ENCODE results near the gene MESD.
A peak's percentile ranks its signal among the peaks of the same experiment; 100 is the strongest.

Gene MESD

DNA sequence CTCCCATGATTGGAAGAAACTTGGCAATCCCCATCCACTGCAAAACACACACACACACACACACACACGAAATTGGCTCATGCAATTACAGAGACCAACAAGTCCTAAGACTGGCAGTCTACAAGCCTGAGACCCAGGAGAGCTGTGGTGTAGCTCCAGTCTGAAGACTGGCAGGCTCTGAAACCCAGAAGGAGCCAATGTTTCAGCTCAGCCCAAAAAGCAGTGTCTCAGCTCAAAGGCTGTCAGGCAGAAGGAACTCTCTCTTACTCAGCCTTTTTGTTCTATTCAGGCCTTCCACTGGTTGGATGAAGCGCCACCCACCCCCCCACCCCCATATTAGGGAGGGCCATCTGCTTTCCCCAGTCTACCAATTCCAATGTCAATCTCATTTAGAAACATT lies 32.1 kb downstream of the MESD start:
- no peak for DNase-seq

DNA sequence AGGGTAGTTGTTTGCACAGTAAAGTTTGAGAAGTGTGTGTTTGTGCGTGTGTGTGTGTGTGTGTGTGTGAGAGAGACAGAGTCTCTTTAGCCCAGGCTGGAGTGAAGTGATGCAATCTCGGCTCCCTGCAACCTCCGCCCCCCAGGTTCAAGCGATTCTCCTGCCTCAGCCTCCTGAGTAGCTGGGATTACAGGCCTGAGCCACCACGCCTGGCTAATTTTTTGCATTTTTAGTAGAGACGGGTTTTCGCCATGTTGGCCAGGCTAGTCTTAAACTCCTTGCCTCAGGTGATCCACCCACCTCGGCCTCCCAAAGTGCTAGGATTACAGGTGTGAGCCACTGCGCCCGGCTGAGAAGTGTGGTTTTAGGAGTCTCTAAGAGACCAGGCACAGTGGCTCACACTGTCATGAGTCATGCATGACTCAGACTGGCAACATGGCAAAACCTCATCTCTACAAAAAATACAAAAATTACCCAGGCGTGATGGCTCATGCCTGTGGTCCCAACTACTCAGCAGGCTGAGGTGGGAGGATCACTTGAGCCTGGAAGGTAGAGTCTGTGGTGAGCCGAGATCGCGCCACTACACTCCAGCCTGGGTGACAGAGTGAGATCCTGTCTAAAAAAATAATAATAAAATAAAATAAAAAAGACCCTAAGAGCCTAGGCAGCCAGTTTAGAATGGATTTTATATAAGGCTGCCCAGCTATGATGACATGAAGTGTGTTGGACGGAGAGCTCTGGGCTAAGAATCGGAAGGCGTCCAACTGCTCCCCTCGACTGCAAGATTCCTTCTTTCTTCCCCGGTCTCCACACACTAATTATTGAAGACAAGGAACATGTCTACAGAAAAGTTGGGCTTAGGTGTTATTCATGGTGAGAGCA lies 33.8 kb downstream of the MESD start:
- peak in 1 of 4 experiments; percentile 18 for DNase-seq

DNA sequence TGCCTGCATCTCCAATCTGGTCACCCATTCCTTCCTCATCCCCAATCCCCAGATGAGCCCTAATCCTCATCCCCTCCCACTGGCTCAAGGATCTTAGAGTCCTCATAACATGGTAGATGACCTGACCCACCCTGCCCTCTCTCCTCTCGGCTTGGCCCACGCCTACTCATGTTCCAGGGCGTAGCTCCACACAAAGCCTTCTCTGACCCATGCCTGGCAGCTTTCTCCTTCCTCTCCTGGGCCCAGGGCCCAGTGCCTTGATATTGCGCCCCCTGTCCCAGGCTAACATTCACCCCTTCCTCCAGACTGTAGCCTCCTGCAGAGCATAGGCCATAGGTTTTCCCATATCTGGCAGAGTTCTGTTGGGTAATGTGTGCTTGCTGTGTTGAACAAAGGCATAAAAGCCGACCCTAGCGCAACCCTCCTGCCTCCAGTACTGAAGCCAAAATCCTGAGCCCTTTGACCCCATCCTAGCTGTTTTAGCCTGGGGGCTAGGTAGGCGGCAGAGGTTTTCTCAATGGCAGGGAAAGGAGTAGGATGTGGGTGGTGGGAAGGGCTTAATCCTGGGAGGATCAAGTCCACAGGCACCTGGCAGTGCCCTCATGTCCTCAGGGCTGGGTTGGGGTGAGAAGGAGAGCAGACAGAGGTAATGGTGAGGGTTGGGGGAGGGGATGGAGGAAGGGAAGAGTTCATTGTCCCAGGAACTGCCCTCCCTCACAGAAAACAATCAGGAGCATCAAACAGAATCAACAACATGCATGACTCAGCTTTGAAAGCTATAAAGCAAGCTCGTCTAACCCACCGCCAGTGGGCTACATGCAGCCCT lies 35.5 kb downstream of the MESD start:
- DNase-seq: no peak

DNA sequence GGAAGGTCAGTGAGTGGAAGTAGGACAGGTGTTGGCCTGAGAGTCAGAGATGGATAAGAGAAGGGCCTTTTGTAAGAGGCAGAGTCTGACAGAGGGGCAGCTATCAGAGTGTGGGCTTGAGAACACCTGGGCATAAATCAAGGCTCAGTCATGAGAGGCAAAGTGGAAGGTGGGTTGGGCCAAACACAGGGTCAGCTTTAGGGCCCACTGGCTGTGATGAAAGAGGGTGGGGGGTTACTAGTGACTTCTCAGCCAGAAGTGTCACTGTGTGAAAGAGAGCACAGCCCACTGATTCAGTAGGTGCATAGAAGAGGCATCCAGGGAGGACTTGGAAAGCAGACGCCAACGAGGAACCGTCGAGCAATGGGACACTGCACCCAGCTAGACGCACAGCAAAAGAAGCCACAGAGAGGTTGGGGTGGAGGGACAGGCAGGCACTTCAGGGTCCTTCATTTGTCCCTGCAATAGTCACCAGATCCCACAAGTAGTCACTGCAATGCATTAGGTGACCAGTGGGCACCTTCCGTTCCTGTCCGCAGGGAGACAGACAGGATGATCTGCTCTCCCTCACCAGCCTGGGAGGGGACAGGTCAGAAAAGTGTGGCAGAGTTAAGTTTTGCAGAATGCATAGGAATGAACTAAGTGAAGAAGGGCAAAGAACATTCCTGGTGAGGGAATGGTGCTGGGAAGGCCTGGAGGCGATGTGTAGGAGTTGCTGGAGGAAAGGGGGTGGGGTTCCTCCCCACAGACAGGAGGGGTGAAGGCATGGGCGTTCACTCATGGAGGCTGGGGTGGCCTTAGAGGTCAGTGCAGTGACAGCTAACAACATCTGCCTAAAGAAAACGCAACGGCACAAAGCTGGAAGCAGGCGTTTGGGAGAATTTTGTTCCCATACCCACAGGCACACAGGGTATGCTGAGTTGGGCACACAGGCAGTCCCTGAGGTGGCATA lies 36.3 kb downstream of the MESD start:
- no peak for DNase-seq

DNA sequence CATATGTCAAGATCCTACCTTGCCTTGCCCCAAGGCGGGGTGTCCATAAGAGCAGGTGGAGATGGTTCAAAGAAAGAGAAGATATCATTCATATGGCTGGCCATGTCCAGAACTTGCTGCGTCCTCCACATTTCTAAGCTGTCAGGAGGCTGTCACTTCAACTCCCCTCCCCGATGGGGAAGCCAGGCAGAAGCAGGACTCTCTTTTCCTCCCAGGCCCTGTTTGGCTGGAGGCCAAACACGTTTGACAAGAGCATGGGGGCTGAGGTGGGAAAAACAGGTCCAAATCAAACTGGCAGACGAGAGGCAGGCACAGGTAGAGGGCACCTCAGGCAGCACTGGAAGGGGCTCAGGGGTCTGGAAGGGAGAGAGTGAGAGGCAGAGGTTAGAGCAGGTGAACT lies 37.7 kb downstream of the MESD start:
- DNase-seq: no peak

DNA sequence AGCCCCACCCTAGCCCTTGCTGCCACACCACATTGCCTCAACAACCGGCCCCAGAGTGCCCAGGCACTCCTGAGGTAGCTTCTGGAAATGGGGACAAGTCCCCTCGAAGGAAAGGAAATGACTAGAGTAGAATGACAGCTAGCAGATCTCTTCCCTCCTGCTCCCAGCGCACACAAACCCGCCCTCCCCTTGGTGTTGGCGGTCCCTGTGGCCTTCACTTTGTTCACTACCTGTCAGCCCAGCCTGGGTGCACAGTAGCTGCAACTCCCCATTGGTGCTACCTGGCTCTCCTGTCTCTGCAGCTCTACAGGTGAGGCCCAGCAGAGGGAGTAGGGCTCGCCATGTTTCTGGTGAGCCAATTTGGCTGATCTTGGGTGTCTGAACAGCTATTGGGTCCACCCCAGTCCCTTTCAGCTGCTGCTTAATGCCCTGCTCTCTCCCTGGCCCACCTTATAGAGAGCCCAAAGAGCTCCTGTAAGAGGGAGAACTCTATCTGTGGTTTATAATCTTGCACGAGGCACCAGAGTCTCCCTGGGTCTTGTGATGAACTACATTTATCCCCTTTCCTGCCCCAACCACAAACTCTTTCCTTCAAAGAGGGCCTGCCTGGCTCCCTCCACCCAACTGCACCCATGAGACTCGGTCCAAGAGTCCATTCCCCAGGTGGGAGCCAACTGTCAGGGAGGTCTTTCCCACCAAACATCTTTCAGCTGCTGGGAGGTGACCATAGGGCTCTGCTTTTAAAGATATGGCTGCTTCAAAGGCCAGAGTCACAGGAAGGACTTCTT lies 39.1 kb downstream of the MESD start:
- no peak for DNase-seq

DNA sequence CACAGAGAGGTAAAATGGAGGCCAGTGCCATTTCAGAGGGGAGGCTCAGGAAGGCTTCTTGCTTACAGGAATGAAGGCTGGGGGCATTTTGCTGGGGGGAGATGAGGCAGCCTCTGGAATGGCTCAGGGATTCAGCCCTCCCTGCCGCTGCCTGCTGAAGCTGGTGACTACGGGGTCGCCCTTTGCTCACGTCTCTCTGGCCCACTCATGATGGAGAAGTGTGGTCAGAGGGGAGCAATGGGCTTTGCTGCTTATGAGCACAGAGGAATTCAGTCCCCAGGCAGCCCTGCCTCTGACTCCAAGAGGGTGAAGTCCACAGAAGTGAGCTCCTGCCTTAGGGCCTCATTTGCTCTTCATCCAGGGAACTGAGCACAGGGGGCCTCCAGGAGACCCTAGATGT lies 39.9 kb downstream of the MESD start:
- no peak for DNase-seq

DNA sequence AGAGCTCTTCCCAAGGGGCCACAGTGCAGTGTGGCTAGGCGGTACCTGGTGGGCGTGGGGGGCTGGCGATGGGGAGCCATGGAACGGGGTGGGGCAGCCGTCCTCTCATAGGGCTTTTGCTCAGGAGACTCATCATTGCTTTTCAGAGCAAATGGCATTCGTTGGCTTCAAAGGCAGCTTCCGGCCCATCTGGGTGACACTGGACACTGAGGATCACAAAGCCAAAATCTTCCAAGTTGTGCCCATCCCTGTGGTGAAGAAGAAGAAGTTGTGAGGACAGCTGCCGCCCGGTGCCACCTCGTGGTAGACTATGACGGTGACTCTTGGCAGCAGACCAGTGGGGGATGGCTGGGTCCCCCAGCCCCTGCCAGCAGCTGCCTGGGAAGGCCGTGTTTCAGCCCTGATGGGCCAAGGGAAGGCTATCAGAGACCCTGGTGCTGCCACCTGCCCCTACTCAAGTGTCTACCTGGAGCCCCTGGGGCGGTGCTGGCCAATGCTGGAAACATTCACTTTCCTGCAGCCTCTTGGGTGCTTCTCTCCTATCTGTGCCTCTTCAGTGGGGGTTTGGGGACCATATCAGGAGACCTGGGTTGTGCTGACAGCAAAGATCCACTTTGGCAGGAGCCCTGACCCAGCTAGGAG lies 40.8 kb downstream of the MESD start:
- no peak for DNase-seq

DNA sequence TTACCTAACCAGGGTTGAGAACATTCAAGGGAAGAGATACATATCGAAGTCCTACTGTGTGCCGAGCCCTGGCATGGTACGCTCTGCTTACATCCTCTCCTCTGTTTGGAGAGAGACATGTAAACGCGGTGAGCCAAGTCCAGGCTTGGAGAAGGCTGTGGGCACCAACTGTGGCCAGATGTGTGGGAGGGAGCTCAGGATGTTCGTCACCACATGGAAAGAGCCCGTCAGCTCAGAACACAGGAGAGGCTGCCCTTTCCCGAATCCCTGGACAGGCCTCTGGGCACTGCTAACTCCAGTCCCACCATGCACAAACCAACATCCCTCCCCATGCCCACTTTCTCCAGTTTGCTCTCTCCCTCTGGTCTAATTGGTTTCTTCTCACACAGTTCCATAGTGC lies 43.0 kb downstream of the MESD start:
- no peak for DNase-seq

DNA sequence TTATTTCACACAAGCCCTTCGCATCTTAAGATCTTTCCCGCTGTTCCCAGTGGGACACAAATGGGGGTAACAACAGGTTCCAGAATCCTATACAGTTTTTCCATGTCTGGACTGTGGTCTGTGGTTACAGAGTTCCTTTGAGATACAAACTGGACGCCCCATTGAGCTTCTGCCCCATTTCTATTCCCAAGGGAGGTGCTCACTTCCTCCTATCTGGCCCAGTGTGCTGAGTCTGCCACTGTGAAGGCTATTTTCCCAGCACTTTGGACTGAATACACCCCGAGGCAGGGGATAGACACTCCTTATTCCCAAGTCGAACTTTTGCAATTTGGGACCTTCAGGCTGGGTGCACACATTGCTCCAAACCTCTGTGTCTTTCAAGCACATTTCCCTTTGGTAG lies 44.0 kb downstream of the MESD start:
- DNase-seq: no peak

DNA sequence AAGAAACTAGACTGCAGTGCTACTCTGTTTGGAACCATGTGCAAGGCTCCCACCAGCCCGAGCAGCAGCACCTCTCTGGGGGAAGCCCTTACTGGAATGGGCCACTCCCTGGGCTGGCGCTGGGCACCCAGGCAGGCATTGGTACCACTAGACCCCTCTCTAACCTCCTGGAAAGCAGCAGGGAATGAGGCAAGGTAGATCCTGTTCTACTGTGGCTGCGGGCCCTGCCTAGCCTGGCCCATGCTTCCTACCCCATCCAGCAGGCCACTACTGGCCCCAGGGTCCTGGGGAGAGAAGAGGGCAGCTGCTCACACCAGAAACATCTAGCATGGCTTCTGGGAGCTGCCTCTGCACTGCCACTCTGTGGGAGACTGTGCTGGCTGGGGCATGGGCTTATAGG lies 44.8 kb downstream of the MESD start:
- DNase-seq: no peak

DNA sequence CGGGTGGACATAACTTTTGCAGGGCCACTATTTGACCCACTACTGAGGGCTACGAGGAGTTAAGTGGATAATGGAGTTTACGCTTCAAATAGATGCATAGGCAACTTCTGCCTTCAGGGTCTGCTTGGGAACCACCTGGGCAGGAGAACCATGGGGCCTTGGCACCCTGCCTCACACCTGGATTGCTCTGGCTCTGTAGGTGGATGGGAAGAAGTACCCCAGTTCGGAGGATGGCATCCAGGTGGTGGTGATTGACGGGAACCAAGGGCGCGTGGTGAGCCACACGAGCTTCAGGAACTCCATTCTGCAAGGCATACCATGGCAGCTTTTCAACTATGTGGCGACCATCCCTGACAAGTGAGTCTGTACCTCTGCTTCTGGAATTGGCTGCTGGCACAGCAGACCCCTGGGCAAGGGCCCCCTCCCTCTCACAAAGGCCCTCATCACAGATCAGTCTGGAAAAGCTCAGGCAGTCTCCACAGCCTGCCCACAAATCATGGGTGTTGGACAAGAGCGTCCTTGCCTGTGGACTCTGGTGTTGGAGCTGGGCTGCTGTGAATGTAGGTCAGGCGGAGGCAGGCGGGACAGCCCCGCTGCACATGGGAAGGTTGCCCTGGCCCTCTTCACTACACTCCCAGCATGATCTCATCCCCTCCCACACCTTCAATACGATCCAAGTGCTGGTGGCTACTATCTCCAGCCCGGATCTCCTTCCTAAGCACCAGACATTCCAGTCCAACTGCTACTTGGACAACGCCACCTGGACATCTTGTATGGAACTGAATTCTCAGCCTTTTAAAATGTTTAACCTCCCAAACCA lies 46.7 kb downstream of the MESD start:
- DNase-seq: no peak

DNA sequence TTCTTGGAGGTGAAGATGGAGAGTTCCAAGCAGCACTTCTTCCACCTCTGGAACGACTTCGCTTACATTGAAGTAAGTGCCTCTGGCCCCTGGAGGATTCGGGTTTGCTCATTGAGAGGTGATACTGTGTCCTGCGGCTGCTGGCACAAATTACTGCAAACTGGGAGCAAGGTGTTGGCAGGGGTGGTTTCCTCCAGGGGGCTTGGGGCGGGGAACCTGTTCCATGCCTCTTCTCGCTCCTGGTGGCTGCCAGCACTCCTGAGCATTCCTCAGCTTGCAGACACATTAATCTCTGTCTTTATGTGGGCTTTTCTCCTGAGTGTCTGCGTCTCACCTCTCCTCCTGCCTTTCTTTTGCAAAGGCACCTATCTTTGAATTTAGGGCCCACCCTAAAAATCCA lies 47.4 kb downstream of the MESD start:
- DNase-seq: no peak

DNA sequence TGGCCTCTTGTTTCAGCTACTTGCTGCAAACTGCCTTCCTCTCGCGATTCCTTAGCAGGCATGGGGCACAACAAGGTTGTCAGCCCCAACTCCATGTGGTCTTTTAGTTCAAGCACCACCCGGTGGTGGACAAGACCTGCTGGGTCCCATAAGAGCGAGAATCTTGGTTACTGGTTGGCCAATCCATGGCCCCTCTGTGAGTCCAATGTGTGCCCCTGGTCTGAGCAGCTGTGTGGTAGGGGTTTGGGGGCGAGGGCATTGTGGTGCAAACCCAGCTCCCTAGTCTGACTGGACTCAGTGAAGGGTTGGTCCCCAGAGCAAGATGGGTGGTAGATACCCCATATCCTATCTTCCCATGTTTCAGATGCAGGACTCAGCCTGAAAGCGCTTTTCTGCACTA lies 48.8 kb downstream of the MESD start:
- no peak for DNase-seq

DNA sequence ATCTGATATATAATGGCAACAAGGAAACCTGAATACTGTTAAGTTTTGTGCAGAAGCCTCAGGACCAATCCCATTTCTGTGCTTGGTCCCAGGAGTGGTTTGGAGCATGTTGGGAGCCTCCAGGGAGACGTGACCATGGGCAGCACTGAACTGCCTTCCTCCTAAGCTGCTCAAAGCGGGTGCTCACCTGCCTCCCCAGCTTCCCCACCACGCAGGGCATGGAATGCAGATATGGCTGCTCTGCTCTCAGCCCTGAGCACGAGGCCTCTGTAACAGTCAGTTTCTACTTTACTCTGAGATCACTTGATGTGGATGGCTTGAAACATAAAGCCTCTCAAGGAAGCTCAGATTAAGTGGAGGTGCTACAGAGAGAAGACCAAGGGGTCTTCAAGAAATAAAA lies 49.3 kb downstream of the MESD start:
- no peak for DNase-seq

DNA sequence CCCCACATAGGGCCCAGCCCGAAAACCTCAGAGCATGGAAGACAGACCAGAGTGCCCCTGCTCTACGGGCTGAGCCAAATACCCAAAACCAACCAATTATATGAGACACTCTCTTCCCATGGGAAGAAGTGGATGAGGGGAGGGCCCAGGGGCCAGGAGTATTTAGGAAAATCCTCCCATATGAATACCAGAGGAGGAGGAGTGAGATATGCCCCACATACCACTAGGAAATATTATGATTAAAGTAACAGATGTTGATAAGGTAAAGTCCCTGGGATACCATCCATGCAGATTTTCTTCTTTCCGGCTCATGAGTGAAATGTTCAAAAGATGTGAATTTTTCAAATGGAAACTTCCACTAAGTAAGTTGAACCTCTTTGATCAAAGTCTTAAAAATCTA lies 50.4 kb downstream of the MESD start:
- no peak for DNase-seq

DNA sequence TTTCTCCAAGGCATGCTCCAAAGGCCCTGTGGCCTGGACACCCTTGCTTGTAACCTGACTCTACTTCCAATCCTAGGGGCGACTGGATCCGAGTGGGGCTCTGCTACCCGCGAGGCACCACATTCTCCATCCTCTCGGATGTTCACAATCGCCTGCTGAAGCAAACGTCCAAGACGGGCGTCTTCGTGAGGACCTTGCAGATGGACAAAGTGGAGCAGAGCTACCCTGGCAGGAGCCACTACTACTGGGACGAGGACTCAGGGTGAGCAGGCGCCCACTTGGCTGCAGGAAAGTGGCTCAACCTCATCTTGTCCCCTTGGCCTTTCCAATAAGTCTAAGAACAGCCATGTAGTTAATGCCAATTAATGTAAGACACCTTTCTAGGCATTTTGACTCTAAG lies 51.9 kb downstream of the MESD start:
- DNase-seq: no peak

DNA sequence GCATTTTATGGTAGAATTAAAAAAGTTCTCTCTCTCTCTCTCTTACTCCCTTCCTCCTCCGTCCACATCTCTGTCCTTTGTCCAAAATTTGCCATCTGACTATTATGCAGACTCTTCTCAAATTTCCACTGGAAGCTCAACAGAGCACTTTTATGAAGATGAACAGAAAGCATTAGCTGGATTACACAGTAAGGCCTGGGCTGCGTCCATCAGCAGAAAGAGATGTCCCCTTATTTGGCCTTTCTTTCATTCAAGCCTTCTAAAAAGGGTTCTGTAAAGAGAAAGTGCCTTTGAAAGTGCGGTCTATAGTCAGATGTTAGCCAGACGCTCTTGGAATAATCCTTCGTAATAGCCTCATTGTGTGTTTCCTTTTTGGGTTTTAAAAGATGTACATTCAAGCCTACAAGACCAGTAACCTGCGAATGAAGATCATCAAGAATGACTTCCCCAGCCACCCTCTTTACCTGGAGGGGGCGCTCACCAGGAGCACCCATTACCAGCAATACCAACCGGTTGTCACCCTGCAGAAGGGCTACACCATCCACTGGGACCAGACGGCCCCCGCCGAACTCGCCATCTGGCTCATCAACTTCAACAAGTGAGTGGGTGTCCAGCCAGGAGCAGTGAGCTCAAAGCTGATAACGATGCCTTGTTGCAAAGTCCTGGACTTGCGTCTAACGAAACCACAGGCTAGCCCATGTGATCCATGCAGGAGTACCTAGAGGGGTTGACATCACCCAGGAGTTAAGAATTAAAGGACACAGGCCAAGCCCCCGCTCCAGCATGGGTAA lies 53.1 kb downstream of the MESD start:
- DNase-seq: no peak

DNA sequence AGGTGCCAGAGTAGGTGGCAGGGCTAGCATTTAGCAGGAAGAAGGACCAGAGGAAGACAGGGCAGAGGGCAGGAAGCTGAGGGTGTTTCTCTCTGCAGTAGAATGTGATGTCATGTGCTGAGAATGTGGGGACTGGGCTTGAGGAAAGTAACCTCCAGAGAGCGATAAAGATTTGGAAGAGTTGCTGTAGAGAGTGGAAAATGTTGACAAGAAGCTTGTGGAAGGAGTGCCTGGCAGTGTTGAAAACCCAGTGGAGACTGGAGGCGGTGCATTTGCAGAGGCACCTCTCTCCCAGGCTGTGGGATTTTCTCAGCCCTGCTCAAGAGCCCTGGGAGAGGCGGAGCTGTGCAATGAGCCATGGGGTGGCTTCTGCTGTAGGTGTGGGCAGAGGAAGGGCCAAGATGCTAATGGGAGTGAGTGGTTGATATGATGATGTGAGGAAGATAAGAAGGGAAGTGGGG lies 54.8 kb downstream of the MESD start:
- no peak for DNase-seq

DNA sequence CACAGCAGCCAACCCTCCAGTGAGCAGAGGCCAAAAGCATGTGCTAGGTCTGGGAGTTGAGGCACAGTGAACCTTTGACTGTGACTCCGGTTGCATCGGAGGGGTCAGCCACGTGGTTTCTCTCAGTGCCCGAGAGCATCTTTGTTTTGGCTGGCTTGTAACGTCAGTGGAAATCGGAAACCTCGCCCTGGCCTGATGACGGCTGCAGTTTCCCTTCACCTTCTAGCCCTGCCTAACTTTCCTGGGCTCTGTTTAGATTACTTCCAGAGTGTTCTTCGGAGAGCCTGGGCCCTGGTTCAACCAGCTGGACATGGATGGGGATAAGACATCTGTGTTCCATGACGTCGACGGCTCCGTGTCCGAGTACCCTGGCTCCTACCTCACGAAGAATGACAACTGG lies 56.6 kb downstream of the MESD start:
- no peak for DNase-seq

All from activated CD4-positive, CD25-positive, alpha-beta regulatory T cell (primary cell).